Tibial artery (tissue), 4 donors: Measurements from ENCODE around the gene TTN.

Source experiments
- DNase-seq, 2 donors: peaks; one replicate each; pipeline ENCODE4 v3.0.0-alpha.2; 2019
- H3K27ac ChIP-seq, 2 donors: fragments of 200-600 bp; sonication (generic) in 1 of 2; 1 replicate in 1 of 2; 2 replicates in 1 of 2; pipeline ENCODE4 v1.5.1; 2018 to 2019; ENCODE audit warnings: mild to moderate bottlenecking in 1 of 2
- H3K27me3 ChIP-seq, 2 donors: fragments of 200-600 bp; sonication (generic) in 1 of 2; one replicate each; pipeline versions ENCODE4 v1.5.1 to v1.6.0; 2016 to 2019
- H3K36me3 ChIP-seq, 3 donors: fragments of 200-600 bp; sonication (generic) in 2 of 3; one replicate each; pipeline ENCODE4 v1.5.1; 2016 to 2019; ENCODE audit warnings: mild to moderate bottlenecking in 2 of 3
- H3K4me1 ChIP-seq, 4 donors: fragments of 200-600 bp; sonication (generic) in 2 of 4; 1 replicate in 3 of 4; 2 replicates in 1 of 4; pipeline ENCODE4 v1.5.1; 2016 to 2019
- H3K4me3 ChIP-seq, 2 donors: fragments of 200-600 bp; sonication (generic) in 1 of 2; 1 replicate in 1 of 2; 2 replicates in 1 of 2; pipeline ENCODE4 v1.5.1; 2018 to 2019; ENCODE audit warnings: mild to moderate bottlenecking in 2 of 2
- H3K9me3 ChIP-seq, 3 donors: fragments of 200-600 bp; sonication (generic) in 1 of 3; one replicate each; pipeline ENCODE4 v1.5.1; 2016 to 2019
- intact Hi-C: fragments of 100-400 bp; cut with DNase I; formaldehyde crosslinking; loops from one replicate; pipeline ENCODE4 v1.15.0; 2023; ENCODE audit warnings: low total_unique reads
- TF ChIP-seq, protein P1 (sequence below), 2 experiments: fragments of 200-600 bp in 1 of 2; fragments of 450-650 bp in 1 of 2; IDR thresholded peaks; one replicate each; pipeline ENCODE4 v1.5.1; 2017 to 2019; ENCODE audit warnings: antibody characterized with exemption in 2 of 2, mild to moderate bottlenecking in 1 of 2, moderate library complexity in 1 of 2

Gene TTN

DNA sequence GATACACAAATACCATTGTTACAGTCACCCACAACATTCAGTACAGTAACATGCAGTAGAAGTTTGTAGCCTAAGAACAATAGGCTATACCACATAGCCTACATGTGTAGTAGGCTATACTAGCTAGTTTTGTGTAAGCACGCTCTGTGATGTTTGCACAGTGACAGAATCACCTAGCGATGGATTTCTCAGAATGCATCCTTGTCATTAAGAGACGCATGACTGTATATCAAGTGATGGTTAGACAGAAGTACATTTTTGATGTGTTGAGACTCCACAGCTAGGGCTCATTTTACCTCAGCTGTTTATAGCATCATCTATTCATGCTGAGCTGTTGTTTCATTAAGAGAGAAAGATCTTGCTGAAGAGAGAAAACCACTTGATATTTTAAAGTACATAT is 307.6 kb downstream of the TTN start:
- peaks cover 77 to 93% (median 82%) of the 10 kb centered on the region in 3 donors for H3K36me3 ChIP-seq
- no peak overlapping the region for H3K27ac ChIP-seq

DNA sequence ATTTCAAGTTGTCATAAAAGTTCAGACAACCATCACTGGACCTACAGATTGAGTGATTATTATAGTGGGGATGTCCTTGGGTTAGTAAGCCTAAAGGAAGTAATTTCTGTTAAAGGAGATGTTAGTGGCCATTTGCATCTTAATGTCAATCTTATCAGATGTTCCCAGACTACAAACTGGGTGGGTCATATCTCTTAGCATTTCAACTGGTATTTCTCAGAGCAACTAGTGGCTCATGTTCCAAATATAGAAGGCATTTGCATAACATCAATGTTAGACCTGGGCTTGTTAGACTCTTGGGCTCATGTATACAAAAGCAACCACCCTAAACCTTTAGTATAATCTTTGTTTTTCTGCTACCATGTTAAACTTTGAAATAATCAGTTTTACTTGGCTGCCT is 309.1 kb downstream of the TTN start:
- Histone ChIP-seq H3K27ac (no peak overlapping the region), H3K27me3 (no peaks in the 10 kb centered on the region), H3K4me1 (no peaks in the 10 kb centered on the region), H3K4me3 (no peak overlapping the region), H3K36me3 (peaks cover 79 to 93% (median 80%) of the 10 kb centered on the region in 3 donors), H3K9me3 (no peaks in the 10 kb centered on the region)
- TF ChIP-seq, protein P1, sequence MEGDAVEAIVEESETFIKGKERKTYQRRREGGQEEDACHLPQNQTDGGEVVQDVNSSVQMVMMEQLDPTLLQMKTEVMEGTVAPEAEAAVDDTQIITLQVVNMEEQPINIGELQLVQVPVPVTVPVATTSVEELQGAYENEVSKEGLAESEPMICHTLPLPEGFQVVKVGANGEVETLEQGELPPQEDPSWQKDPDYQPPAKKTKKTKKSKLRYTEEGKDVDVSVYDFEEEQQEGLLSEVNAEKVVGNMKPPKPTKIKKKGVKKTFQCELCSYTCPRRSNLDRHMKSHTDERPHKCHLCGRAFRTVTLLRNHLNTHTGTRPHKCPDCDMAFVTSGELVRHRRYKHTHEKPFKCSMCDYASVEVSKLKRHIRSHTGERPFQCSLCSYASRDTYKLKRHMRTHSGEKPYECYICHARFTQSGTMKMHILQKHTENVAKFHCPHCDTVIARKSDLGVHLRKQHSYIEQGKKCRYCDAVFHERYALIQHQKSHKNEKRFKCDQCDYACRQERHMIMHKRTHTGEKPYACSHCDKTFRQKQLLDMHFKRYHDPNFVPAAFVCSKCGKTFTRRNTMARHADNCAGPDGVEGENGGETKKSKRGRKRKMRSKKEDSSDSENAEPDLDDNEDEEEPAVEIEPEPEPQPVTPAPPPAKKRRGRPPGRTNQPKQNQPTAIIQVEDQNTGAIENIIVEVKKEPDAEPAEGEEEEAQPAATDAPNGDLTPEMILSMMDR (IDR thresholded peaks at IDR 0.05), result no peak
- intact Hi-C loops, result no loop called here
- DNase-seq, result no peak

More for the DNA sequence above, 307.6 kb downstream of the TTN start:
- TF ChIP-seq, protein P1 (IDR thresholded peaks at IDR 0.05), result no peak
- no peaks in the 10 kb centered on the region for H3K27me3 ChIP-seq
- intact Hi-C loops, result no loop called here
- DNase-seq, result no peak
- no peaks in the 10 kb centered on the region for H3K4me1 ChIP-seq
- H3K4me3 ChIP-seq, result no peak overlapping the region
- no peaks in the 10 kb centered on the region for H3K9me3 ChIP-seq

DNA sequence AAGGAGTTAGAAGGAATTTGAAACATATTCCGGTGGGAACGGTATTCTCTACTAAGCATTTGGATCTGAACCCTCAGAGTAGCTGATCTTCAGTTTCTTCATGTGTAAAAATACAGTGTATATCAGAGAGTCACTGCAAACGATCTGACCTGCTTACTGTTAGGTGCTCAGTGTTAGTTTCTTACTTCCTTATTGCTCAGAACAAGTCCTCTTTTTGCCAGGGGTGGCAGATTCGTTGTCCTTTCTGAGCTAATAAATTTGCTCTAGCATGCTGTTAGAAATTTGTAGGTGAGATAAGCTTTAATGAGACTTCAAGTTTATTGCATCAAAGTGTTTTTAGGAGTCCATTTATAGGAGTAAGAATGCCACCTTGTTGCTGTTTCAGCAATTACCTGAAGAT is 311.2 kb downstream of the TTN start:
- Histone ChIP-seq H3K36me3 (peaks cover 65 to 86% (median 69%) of the 10 kb centered on the region in 3 donors), H3K4me3 (no peak overlapping the region), H3K27ac (no peak overlapping the region), H3K27me3 (no peaks in the 10 kb centered on the region), H3K9me3 (no peaks in the 10 kb centered on the region), H3K4me1 (no peaks in the 10 kb centered on the region)
- TF ChIP-seq, protein P1 (IDR thresholded peaks at IDR 0.05), result no peak
- intact Hi-C loops, result no loop called here
- DNase-seq, result no peak

DNA sequence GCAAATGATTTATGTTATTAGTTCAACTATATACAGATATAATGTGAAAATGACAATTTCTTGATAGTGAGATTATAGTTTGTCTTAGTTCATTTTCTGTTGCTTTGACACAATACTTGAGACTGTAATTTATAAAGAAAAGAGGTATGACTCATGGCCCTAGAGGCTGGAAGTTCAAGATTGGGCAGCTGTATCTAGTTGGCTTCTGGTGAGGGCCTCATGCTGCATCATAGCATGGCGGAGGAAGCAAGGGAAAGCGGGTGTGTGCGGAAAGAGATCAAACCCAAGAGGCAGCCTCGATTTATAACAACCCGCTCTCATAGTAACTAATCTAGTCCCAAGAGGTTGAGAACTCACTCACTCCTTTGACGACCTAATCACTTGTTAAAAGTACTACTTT is 315.6 kb downstream of the TTN start:
- H3K36me3 ChIP-seq, result peaks cover 41 to 65% (median 52%) of the 10 kb centered on the region in 3 donors
- no peak overlapping the region for H3K27ac ChIP-seq
- intact Hi-C loops, result no loop called here
- no peaks in the 10 kb centered on the region for H3K27me3 ChIP-seq
- DNase-seq, result no peak
- H3K4me3 ChIP-seq, result no peak overlapping the region
- H3K9me3 ChIP-seq, result no peaks in the 10 kb centered on the region
- TF ChIP-seq, protein P1 (IDR thresholded peaks at IDR 0.05), result no peak
- no peaks in the 10 kb centered on the region for H3K4me1 ChIP-seq

DNA sequence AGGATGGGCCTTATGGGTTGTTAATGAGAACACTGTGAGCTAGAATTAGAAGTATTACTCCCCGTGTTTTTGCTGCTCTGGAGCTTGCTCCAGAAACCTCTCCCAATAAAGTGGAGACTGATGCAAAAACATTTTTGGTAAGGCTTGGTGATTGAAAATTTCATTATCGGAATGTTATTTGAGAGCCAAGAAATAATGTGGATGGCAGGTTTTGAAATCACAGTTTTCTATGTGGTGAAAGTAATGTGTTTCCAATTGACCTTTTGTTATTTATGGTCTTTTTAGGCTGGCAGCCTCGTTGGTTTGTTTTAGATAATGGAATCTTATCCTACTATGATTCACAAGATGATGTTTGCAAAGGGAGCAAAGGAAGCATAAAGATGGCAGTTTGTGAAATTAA is 321.9 kb downstream of the TTN start:
- peaks cover 0 to 46% (median 37%) of the 10 kb centered on the region in 4 donors for H3K4me1 ChIP-seq
- TF ChIP-seq, protein P1 (IDR thresholded peaks at IDR 0.05), result no peak
- intact Hi-C loops, result no loop called here

More for the DNA sequence above, 321.9 kb downstream of the TTN start:
- Histone ChIP-seq H3K36me3 (peaks cover 0 to 20% (median 5%) of the 10 kb centered on the region in 3 donors), H3K9me3 (no peaks in the 10 kb centered on the region), H3K27me3 (no peaks in the 10 kb centered on the region), H3K27ac (no peak overlapping the region), H3K4me3 (no peak overlapping the region)
- no peak for DNase-seq
